ENCODE measurements around the gene NPHS1.

- TF ChIP-seq CTCF (IDR thresholded peaks at IDR 0.05), result no peak
- TF ChIP-seq POLR2A (IDR thresholded peaks at IDR 0.05), result no peak
These were observed 18.3 kb downstream of the NPHS1 start for GRCh38 chr19:35833972-35834371.
